GM12878 (cell line): ENCODE measurements around the gene PTX4.

ENCODE experiments used
- EP300 ChIP-seq, 2 experiments: fragments of 150-350 bp in 1 of 2; IDR thresholded peaks; 2 replicates each; pipeline ENCODE4 v1.6.1; 2011 to 2012; ENCODE audit warnings: low read depth in 2 of 2, low read length in 2 of 2, borderline replicate concordance in 1 of 2, improper control_type of control experiment in 1 of 2, inconsistent platforms in 1 of 2; ENCODE audit not compliant: control insufficient read depth in 1 of 2
- NBN ChIP-seq: fragments of 450-650 bp; IDR thresholded peaks from 2 replicates; pipeline ENCODE4 v1.6.1; 2016
- PAX5 ChIP-seq: IDR thresholded peaks from 2 replicates; pipeline ENCODE4 v1.6.1; 2011; ENCODE audit warnings: low read depth, low read length, borderline replicate concordance
- POLR2A ChIP-seq: IDR thresholded peaks from 2 replicates; pipeline ENCODE4 v1.6.1; 2011; ENCODE audit warnings: low read depth, mild to moderate bottlenecking, low read length
- POLR2AphosphoS5 ChIP-seq: IDR thresholded peaks from 2 replicates; pipeline ENCODE4 v1.6.1; 2011; ENCODE audit warnings: mild to moderate bottlenecking, low read length, inconsistent platforms
- SMAD1 ChIP-seq: fragments of 450-650 bp; IDR thresholded peaks from 2 replicates; pipeline ENCODE4 v1.6.1; 2018; ENCODE audit warnings: mild to moderate bottlenecking, low read depth; ENCODE audit not compliant: partially characterized antibody
- SP1 ChIP-seq: IDR thresholded peaks from one replicate; pipeline ENCODE4 v1.6.1; 2011; ENCODE audit warnings: low read depth, low read length
- YY1 ChIP-seq: IDR thresholded peaks from 2 replicates; pipeline ENCODE4 v1.6.1; 2011; ENCODE audit warnings: low read depth, mild to moderate bottlenecking, low read length
- TF ChIP-seq, protein P1 (sequence below), 3 experiments: IDR thresholded peaks in 2 of 3; conservative IDR thresholded peaks in 1 of 3; 2 replicates each; pipeline ENCODE4 v1.5.1; 2011; ENCODE audit warnings: low read depth in 3 of 3, low read length in 3 of 3, mild to moderate bottlenecking in 3 of 3, control low read depth in 2 of 3, moderate library complexity in 2 of 3, inconsistent platforms in 1 of 3, mixed read lengths in 1 of 3; ENCODE audit not compliant: control insufficient read depth in 2 of 3, insufficient read depth in 1 of 3; ENCODE audit errors: extremely low read depth in 1 of 3
- TF ChIP-seq, protein P2 (sequence below): fragments of 450-650 bp; IDR thresholded peaks from 2 replicates; pipeline ENCODE4 v1.6.1; 2017; ENCODE audit warnings: mild to moderate bottlenecking, moderate library complexity
- TF ChIP-seq, protein P3 (sequence below): fragments of 450-650 bp; IDR thresholded peaks from 2 replicates; pipeline ENCODE4 v1.6.1; 2016; ENCODE audit warnings: mild to moderate bottlenecking, moderate library complexity, borderline replicate concordance

DNA sequence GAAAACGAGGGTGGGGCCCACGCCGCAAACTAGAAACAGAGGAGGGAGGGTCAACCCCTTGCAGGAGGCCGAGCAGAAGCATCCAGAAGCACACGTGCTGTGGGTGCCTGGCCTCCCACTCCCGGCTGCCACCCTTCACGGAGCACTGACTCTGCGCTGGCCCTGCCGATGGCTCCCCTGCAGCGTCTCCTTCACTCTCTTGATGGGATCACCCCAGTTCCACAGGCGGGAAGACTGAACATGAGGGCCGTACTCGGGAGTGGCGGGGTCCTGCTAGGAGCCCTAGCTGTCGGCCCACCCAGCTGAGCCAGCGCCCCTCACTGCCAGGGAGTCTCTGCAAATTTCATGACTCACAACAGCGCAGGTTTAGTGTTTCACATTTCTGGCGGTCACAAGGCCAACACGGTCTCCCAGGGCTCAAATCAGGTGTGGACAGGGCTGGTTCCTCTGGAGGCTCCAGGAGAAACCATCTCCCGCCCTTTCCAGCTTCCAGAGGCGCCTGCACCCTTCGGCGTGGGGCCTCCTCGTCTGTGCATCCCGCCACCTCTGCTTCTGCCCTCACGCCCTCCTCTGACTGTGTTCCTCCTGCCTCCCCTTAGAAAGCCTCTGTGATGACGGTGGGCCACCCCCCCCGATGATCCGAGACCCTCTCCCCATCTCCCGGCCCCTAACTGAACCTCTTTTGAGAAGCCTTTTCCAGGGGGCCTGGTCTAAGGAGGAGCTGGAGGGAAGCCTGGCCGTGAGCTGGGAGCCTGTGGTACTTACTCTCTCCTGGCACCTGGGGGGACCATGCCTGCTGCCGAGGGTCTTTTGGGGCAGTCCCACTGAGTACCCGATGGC, 2.0 kb downstream of the PTX4 start:
- TF ChIP-seq, protein P1, sequence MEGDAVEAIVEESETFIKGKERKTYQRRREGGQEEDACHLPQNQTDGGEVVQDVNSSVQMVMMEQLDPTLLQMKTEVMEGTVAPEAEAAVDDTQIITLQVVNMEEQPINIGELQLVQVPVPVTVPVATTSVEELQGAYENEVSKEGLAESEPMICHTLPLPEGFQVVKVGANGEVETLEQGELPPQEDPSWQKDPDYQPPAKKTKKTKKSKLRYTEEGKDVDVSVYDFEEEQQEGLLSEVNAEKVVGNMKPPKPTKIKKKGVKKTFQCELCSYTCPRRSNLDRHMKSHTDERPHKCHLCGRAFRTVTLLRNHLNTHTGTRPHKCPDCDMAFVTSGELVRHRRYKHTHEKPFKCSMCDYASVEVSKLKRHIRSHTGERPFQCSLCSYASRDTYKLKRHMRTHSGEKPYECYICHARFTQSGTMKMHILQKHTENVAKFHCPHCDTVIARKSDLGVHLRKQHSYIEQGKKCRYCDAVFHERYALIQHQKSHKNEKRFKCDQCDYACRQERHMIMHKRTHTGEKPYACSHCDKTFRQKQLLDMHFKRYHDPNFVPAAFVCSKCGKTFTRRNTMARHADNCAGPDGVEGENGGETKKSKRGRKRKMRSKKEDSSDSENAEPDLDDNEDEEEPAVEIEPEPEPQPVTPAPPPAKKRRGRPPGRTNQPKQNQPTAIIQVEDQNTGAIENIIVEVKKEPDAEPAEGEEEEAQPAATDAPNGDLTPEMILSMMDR (IDR thresholded peaks at IDR 0.05 in 2 of 3, conservative IDR thresholded peaks at IDR 0.05 in 1 of 3; ENCODE audit: control insufficient read depth in 2 of 3, extremely low read depth in 1 of 3, insufficient read depth in 1 of 3, low read depth in 3 of 3, low read length in 3 of 3), result no peak
- TF ChIP-seq, protein P2, sequence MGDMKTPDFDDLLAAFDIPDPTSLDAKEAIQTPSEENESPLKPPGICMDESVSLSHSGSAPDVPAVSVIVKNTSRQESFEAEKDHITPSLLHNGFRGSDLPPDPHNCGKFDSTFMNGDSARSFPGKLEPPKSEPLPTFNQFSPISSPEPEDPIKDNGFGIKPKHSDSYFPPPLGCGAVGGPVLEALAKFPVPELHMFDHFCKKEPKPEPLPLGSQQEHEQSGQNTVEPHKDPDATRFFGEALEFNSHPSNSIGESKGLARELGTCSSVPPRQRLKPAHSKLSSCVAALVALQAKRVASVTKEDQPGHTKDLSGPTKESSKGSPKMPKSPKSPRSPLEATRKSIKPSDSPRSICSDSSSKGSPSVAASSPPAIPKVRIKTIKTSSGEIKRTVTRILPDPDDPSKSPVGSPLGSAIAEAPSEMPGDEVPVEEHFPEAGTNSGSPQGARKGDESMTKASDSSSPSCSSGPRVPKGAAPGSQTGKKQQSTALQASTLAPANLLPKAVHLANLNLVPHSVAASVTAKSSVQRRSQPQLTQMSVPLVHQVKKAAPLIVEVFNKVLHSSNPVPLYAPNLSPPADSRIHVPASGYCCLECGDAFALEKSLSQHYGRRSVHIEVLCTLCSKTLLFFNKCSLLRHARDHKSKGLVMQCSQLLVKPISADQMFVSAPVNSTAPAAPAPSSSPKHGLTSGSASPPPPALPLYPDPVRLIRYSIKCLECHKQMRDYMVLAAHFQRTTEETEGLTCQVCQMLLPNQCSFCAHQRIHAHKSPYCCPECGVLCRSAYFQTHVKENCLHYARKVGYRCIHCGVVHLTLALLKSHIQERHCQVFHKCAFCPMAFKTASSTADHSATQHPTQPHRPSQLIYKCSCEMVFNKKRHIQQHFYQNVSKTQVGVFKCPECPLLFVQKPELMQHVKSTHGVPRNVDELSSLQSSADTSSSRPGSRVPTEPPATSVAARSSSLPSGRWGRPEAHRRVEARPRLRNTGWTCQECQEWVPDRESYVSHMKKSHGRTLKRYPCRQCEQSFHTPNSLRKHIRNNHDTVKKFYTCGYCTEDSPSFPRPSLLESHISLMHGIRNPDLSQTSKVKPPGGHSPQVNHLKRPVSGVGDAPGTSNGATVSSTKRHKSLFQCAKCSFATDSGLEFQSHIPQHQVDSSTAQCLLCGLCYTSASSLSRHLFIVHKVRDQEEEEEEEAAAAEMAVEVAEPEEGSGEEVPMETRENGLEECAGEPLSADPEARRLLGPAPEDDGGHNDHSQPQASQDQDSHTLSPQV, result no peak
- TF ChIP-seq POLR2AphosphoS5 (no peak), PAX5 (no peak), SP1 (no peak), EP300 (IDR thresholded peaks at IDR 0.05; ENCODE audit: borderline replicate concordance in 1 of 2, control insufficient read depth in 1 of 2, low read depth in 2 of 2, low read length in 2 of 2) (no peak), POLR2A (no peak), YY1 (no peak), NBN (no peak), SMAD1 (no peak)
- TF ChIP-seq, protein P3, sequence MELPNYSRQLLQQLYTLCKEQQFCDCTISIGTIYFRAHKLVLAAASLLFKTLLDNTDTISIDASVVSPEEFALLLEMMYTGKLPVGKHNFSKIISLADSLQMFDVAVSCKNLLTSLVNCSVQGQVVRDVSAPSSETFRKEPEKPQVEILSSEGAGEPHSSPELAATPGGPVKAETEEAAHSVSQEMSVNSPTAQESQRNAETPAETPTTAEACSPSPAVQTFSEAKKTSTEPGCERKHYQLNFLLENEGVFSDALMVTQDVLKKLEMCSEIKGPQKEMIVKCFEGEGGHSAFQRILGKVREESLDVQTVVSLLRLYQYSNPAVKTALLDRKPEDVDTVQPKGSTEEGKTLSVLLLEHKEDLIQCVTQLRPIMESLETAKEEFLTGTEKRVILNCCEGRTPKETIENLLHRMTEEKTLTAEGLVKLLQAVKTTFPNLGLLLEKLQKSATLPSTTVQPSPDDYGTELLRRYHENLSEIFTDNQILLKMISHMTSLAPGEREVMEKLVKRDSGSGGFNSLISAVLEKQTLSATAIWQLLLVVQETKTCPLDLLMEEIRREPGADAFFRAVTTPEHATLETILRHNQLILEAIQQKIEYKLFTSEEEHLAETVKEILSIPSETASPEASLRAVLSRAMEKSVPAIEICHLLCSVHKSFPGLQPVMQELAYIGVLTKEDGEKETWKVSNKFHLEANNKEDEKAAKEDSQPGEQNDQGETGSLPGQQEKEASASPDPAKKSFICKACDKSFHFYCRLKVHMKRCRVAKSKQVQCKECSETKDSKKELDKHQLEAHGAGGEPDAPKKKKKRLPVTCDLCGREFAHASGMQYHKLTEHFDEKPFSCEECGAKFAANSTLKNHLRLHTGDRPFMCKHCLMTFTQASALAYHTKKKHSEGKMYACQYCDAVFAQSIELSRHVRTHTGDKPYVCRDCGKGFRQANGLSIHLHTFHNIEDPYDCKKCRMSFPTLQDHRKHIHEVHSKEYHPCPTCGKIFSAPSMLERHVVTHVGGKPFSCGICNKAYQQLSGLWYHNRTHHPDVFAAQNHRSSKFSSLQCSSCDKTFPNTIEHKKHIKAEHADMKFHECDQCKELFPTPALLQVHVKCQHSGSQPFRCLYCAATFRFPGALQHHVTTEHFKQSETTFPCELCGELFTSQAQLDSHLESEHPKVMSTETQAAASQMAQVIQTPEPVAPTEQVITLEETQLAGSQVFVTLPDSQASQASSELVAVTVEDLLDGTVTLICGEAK, result no peak
